ENCODE measurements around the gene RPS6KC1. TPM values are rescaled to one million over a fixed set of nuclear protein-coding genes. Genes with fewer than 3 reads are reported as not detected.
"Not testable (repeated sequence)": the region's sequence is repeated elsewhere in the genome, so short reads cannot be mapped to it uniquely, and the experiment has no call there.

The RPS6KC1 gene
- total RNA-seq, 1 donor from 2014 or later, result 14.9 TPM

GRCh38 chr1:213015099-213016050 is 35.7 kb upstream of the RPS6KC1 start, which contains the start of gene ANGEL2:
TSS of gene ANGEL2 (minus strand) at chr1:213015867. CDS start at chr1:213015671, 196 bp downstream.
- no peaks in the 10 kb centered on the region for H3K36me3 ChIP-seq (ENCODE audit: control insufficient read depth, insufficient read depth, low read length)
- TF ChIP-seq CTCF (IDR thresholded peaks at IDR 0.05; ENCODE audit: insufficient read depth, low read length, poor library complexity, severe bottlenecking), result no peak
- peak within 1 kb of the TSS; percentile 99 for H3K4me3 ChIP-seq (ENCODE audit: low read depth, low read length)
- peak; percentile 96 for DNase-seq (ENCODE audit: low read depth)
- no peaks in the 10 kb centered on the region for H3K27me3 ChIP-seq (ENCODE audit: control insufficient read depth, insufficient read depth, low read length)

- no peak overlapping the region for H3K4me3 ChIP-seq (ENCODE audit: low read depth, low read length)
- DNase-seq (ENCODE audit: low read depth), result no peak
- TF ChIP-seq CTCF (IDR thresholded peaks at IDR 0.05; ENCODE audit: insufficient read depth, low read length, poor library complexity, severe bottlenecking), result no peak
Observed at GRCh38 chr1:213017447-213018273, 33.4 kb upstream of the RPS6KC1 start.

GRCh38 chr1:213019450-213019849 is 31.6 kb upstream of the RPS6KC1 start:
- no peak for DNase-seq (ENCODE audit: low read depth)
- Histone ChIP-seq H3K27me3 (ENCODE audit: control insufficient read depth, insufficient read depth, low read length) (no peaks in the 10 kb centered on the region), H3K36me3 (ENCODE audit: control insufficient read depth, insufficient read depth, low read length) (no peaks in the 10 kb centered on the region), H3K4me3 (ENCODE audit: low read depth, low read length) (no peak overlapping the region)
- TF ChIP-seq CTCF (IDR thresholded peaks at IDR 0.05; ENCODE audit: insufficient read depth, low read length, poor library complexity, severe bottlenecking), result no peak

More at GRCh38 chr1:213017447-213018273, 33.4 kb upstream of the RPS6KC1 start:
- no peaks in the 10 kb centered on the region for H3K36me3 ChIP-seq (ENCODE audit: control insufficient read depth, insufficient read depth, low read length)
- H3K27me3 ChIP-seq (ENCODE audit: control insufficient read depth, insufficient read depth, low read length), result no peaks in the 10 kb centered on the region

- no peak for DNase-seq (ENCODE audit: low read depth)
- no peak for TF ChIP-seq CTCF (IDR thresholded peaks at IDR 0.05; ENCODE audit: insufficient read depth, low read length, poor library complexity, severe bottlenecking)
- Histone ChIP-seq H3K27me3 (ENCODE audit: control insufficient read depth, insufficient read depth, low read length) (no peaks in the 10 kb centered on the region), H3K4me3 (ENCODE audit: low read depth, low read length) (no peak overlapping the region), H3K36me3 (ENCODE audit: control insufficient read depth, insufficient read depth, low read length) (no peaks in the 10 kb centered on the region)
Observed at GRCh38 chr1:213020016-213020415, 31.0 kb upstream of the RPS6KC1 start.

- H3K27me3 ChIP-seq (ENCODE audit: control insufficient read depth, insufficient read depth, low read length), result not testable (repeated sequence)
Observed at GRCh38 chr1:213027024-213027423, 24.0 kb upstream of the RPS6KC1 start.

GRCh38 chr1:213032651-213033050 is 18.4 kb upstream of the RPS6KC1 start:
- Histone ChIP-seq H3K27me3 (ENCODE audit: control insufficient read depth, insufficient read depth, low read length) (no peaks in the 10 kb centered on the region), H3K4me3 (ENCODE audit: low read depth, low read length) (no peak overlapping the region), H3K36me3 (ENCODE audit: control insufficient read depth, insufficient read depth, low read length) (no peaks in the 10 kb centered on the region)
- DNase-seq (ENCODE audit: low read depth), result no peak
- no peak for TF ChIP-seq CTCF (IDR thresholded peaks at IDR 0.05; ENCODE audit: insufficient read depth, low read length, poor library complexity, severe bottlenecking)

More at GRCh38 chr1:213027024-213027423, 24.0 kb upstream of the RPS6KC1 start:
- not testable (repeated sequence) for H3K36me3 ChIP-seq (ENCODE audit: control insufficient read depth, insufficient read depth, low read length); H3K4me3 ChIP-seq (ENCODE audit: low read depth, low read length); DNase-seq (ENCODE audit: low read depth)

Data from kidney epithelial cell (primary cell).